BLaER1 (cell line): Measurements from ENCODE around the gene RILPL1.

Experiments used
- H3K27ac ChIP-seq: shearing (Covaris generic); formaldehyde crosslinking; 2 replicates; pipeline ENCODE4 v1.8.1; 2022
- H3K27me3 ChIP-seq: shearing (Covaris generic); formaldehyde crosslinking; 2 replicates; pipeline ENCODE4 v1.8.1; 2022
- H3K36me3 ChIP-seq: shearing (Covaris generic); formaldehyde crosslinking; 2 replicates; pipeline ENCODE4 v1.8.1; 2022
- H3K4me1 ChIP-seq: shearing (Covaris generic); formaldehyde crosslinking; 2 replicates; pipeline ENCODE4 v1.8.1; 2022
- H3K4me2 ChIP-seq: shearing (Covaris generic); formaldehyde crosslinking; 2 replicates; pipeline ENCODE4 v1.8.1; 2022
- H3K4me3 ChIP-seq: shearing (Covaris generic); formaldehyde crosslinking; 2 replicates; pipeline ENCODE4 v1.8.1; 2022
- H3K9ac ChIP-seq: shearing (Covaris generic); formaldehyde crosslinking; 2 replicates; pipeline ENCODE4 v1.8.1; 2022
- H3K9me3 ChIP-seq: shearing (Covaris generic); formaldehyde crosslinking; 2 replicates; pipeline ENCODE4 v1.8.1; 2022
- H4K20me1 ChIP-seq: shearing (Covaris generic); formaldehyde crosslinking; 2 replicates; pipeline ENCODE4 v1.8.1; 2022
- Cebpa-rat ChIP-seq: shearing (Covaris generic); IDR thresholded peaks from 2 replicates; pipeline ENCODE4 v1.8.1; 2022

Gene RILPL1

DNA sequence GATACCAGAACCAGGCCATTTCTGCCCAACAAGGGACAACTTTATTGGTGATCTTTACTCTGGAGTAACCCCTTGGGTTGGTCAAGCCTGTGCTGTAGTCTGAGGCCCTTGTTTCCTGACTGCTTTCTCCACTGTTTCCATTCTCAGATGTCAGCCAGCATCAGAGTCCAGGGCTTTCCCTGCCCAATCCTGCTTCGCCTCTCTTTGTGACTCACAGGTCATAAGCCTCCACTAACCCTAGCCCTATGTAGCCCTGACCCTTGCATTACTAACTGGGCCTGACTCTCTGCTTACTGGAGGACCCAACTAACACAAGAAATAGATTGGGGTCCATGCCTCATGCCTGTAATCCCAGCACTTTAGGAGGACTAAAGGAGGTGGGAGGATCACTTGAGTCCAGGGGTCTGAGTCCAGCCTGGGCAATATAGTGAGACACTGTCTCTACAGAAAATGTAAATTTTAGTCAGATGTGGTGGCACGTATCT, 84.2 kb downstream of the RILPL1 start:
- H3K9ac ChIP-seq, result no peak overlapping the region

DNA sequence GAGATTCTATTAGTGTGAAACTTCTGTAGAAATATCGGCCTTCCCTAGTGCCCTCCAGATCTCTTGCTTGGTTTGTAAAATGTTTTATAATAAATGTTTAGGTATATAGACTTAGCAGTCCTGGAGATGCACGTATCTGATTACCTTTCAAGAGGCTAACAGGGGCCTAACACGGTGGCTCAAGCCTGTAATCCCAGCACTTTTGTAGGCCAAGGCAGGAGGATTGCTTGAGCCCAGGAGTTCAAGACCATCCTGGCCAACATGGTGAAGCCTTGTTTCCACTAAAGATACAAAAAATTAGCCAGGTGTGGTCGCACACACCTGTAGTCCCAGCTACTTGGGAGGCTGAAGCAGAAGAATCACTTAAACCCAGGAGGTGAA, 87.2 kb downstream of the RILPL1 start:
- Histone ChIP-seq H3K4me3 (no peak overlapping the region), H3K27ac (no peak overlapping the region), H3K4me2 (peak overlapping the region; percentile 37; the same call in 1 of the 2 replicates), H3K9me3 (no peaks in the 10 kb centered on the region), H3K9ac (no peak overlapping the region), H4K20me1 (no peaks in the 10 kb centered on the region), H3K27me3 (no peaks in the 10 kb centered on the region), H3K36me3 (no peaks in the 10 kb centered on the region), H3K4me1 (peaks cover 27% of the 10 kb centered on the region)
- no peak for TF ChIP-seq Cebpa-rat

More for the DNA sequence above, 84.2 kb downstream of the RILPL1 start:
- Histone ChIP-seq H4K20me1 (no peaks in the 10 kb centered on the region), H3K4me3 (no peak overlapping the region), H3K4me1 (peaks cover 19% of the 10 kb centered on the region), H3K27me3 (no peaks in the 10 kb centered on the region), H3K9me3 (no peaks in the 10 kb centered on the region), H3K4me2 (no peak overlapping the region), H3K36me3 (no peaks in the 10 kb centered on the region), H3K27ac (no peak overlapping the region)
- no peak for TF ChIP-seq Cebpa-rat

DNA sequence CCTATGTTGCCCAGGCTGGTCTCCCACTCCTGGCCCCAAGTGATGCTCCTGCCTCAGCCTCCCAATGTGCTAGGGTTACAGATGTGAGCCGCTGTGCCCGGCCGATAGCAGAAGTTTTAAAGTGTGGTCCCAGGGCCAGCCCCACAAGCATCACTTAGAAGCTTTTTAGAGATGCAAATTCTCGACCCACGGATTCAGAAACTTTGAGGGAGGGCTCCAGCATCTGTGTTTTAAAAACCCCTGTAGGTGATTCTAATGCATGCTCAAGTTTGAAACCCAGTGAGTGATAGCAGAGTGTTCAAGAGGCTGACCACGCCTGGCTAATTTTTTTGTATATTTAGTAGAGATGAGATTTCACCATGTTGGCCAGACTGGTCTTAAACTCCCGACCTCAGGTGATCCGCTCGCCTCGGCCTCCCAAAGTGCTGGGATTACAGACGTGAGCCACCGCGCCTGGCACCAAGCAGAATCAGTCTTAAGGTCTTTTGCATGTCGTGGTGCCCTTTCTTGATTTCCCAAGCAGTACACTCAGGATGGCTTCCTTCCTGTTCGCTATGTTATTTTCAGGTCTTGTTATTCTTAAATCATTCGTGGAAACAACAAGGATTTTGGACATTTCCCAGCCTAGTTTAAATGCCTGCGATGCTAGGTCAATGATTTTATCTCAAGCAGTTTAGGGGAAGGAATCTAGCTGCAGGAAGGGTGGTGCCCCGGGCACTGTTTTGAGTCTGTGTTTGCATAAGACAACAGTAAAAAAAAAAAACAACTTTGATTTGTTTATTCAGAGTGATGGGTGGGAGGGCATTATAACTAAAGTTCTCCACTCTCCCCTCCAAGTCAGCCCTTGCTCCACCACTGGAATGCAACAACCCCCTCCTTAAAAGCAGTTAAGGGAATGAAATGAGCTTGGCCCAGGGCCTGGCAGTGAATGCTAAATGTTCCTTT, 87.9 kb downstream of the RILPL1 start:
- no peak overlapping the region for H3K27ac ChIP-seq
- peaks cover 27% of the 10 kb centered on the region for H3K4me1 ChIP-seq
- H3K4me3 ChIP-seq, result no peak overlapping the region
- 0 out of 2 replicates have a peak overlapping the region, but pooled peaks have one; percentile 38 for H3K9ac ChIP-seq
- peak overlapping the region; percentile 37 for H3K4me2 ChIP-seq
- TF ChIP-seq Cebpa-rat, result no peak
- no peaks in the 10 kb centered on the region for H3K27me3 ChIP-seq
- no peaks in the 10 kb centered on the region for H3K36me3 ChIP-seq
- no peaks in the 10 kb centered on the region for H3K9me3 ChIP-seq
- H4K20me1 ChIP-seq, result no peaks in the 10 kb centered on the region

DNA sequence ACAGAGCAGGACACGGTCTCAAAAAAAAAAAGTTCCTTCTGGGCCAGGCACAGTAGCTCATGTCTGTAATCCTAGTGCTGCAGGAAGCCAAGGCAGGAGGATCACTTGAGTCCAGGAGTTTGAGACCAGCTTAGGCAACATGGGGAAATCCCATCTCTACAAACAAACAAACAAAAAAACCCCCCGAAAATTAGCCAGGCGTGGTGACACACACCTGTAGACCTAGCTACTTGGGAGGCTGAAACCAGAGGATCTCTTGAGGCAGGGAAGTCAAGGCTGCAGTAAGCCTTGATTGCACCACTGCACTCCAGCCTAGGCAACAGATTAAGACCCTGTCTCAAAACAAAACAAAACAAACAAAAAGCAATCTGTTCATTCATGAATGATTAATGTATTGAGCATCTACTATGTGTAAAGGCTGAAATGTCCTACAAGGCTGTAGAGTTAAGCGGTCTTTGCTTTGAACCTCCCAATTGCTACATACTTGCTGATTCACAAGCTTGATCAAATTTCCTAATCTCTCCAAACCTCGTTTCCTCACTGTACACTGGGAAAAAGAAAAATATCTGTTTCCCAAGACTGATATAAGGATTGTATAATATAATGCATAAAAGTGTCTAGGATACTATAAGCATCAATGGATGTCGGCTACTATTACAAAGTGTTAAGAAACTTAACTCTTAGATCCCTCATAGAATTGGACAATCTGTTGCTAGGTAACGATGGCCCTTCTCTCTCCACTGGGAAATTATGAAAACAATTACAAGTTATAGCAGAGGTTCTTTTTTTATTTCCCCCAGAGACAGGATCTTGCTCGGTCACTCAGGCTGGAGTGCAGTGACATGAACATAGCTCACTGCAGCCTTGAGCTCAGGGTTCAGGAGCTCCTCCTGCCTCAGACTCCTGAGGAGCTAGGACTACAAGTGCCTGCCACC, 89.2 kb downstream of the RILPL1 start:
- Histone ChIP-seq H3K9ac (no peak overlapping the region), H3K4me1 (peaks cover 27% of the 10 kb centered on the region), H3K4me3 (no peak overlapping the region), H3K27me3 (no peaks in the 10 kb centered on the region), H3K9me3 (no peaks in the 10 kb centered on the region), H3K36me3 (no peaks in the 10 kb centered on the region), H3K4me2 (no peak overlapping the region), H3K27ac (no peak overlapping the region), H4K20me1 (no peaks in the 10 kb centered on the region)
- no peak for TF ChIP-seq Cebpa-rat

DNA sequence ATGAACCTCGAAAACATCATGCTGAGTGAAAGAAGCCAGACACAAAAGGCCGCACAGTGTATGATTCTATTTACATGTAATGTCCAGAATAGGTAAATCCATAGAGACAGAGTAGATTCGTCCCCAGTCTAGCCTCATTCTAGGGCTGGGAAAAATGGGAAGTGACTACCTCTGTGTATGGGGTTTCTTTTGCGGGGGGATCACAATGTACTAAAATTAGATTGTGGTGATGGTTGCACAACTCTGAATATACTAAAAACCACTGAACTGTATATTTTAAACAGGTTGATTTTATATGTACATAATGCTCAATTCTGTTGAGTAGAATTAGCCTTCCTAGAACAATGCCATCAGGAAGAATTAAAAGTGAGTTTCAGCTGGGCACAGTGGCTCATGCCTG, 90.7 kb downstream of the RILPL1 start:
- Histone ChIP-seq H3K4me2 (peak overlapping the region; percentile 24; the same call in 1 of the 2 replicates), H3K36me3 (no peaks in the 10 kb centered on the region), H3K4me3 (no peak overlapping the region), H3K27ac (no peak overlapping the region), H3K9ac (no peak overlapping the region), H3K9me3 (no peaks in the 10 kb centered on the region), H4K20me1 (no peaks in the 10 kb centered on the region), H3K27me3 (no peaks in the 10 kb centered on the region), H3K4me1 (peaks cover 22% of the 10 kb centered on the region)
- no peak for TF ChIP-seq Cebpa-rat

DNA sequence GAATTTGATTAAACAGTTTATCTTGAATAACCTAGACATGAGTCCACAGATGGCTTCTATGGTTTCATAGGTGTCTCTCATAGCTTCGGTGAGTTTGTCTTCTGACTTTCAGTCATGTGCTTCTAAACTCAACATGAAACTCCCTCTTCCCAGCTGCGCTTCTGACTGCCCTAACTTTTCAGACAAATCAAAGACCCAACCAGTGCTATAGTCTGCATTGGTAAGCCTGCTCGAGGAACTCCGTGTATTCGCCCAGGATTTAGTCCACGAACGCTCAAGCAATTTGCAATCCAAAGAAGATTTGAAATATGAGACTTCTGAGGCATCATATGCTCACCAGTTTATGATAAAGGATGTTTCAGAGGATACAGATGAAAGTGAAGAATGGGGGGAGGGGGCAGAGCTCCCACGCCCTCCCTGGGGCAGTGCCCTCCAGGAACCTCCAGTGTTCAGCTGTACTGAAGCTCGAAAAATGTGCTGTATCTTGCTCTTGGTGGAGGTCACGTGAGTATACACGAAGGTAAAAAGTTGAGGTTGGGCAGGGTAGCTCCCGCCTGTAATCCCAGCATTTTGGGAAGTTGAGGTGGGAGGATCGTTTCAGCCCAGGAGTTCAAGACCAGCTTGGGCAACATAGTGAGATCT, 91.9 kb downstream of the RILPL1 start:
- no peaks in the 10 kb centered on the region for H3K9me3 ChIP-seq
- H3K9ac ChIP-seq, result no peak overlapping the region
- H3K4me3 ChIP-seq, result no peak overlapping the region
- H3K36me3 ChIP-seq, result no peaks in the 10 kb centered on the region
- H3K4me2 ChIP-seq, result no peak overlapping the region
- no peak for TF ChIP-seq Cebpa-rat
- peaks cover 27% of the 10 kb centered on the region for H3K4me1 ChIP-seq
- no peaks in the 10 kb centered on the region for H3K27me3 ChIP-seq
- no peak overlapping the region for H3K27ac ChIP-seq
- no peaks in the 10 kb centered on the region for H4K20me1 ChIP-seq

DNA sequence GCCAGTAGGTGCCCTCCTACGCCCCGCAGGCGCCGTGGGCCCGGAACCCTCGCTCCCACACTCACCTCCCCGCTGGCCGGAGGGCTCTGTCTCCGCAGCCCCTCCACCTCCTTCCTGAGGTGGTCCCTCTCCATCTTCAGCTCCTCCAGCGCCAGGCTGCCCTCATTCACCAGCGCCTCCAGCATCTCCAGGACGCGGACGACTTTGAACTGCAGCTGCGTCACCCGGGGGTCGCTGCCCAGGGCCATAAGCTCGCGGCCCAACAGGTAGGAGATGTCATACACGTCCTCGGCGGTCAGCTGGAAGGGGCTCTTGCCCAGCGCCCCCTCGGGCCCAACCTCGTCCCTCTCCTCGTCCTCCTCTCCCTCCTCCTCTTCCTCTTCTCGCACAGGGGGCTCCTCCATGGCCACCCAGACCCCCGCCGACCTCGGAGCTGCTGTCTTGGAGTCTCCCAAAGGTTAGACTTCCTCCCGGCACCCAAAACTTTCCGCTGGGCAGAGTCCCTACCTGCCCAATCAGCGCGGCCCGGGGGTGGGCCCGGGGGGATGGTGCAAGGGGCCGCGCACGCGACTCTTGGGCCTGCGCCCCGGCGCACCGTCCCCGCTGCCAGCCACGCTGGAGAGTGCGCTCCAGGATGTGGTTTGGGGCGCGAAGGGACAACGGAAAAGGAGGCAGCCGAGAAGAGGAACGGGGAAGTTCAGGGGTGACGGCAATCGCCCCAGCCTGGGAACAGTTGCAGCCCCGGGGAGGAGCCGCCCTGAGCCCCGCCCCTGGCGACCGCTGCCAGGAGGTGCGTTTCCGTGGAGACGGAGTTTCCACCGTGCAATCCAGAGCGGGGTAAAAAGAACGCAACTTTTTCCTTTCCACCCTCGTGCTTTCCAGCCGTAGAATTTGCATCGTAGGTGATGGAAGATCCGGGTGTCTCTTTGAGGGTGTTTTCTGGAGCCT, 97.2 kb downstream of the RILPL1 start, which contains the start of gene RILPL2:
Gene RILPL2 (minus strand): TSS at position 668 of the 948 bp plus-strand sequence. CDS start 264 bp downstream, at position 404.
- Histone ChIP-seq H3K4me2 (peak within 1 kb of the TSS; percentile 90), H3K27ac (peak within 1 kb of the TSS; percentile 96), H3K36me3 (peaks cover 16% of the 10 kb centered on the region), H3K9ac (peak within 1 kb of the TSS; percentile 88), H3K27me3 (no peaks in the 10 kb centered on the region), H3K4me3 (peak within 1 kb of the TSS; percentile 94), H3K4me1 (peaks cover 46% of the 10 kb centered on the region), H4K20me1 (peaks cover 46% of the 10 kb centered on the region), H3K9me3 (no peaks in the 10 kb centered on the region)
- no peak for TF ChIP-seq Cebpa-rat

DNA sequence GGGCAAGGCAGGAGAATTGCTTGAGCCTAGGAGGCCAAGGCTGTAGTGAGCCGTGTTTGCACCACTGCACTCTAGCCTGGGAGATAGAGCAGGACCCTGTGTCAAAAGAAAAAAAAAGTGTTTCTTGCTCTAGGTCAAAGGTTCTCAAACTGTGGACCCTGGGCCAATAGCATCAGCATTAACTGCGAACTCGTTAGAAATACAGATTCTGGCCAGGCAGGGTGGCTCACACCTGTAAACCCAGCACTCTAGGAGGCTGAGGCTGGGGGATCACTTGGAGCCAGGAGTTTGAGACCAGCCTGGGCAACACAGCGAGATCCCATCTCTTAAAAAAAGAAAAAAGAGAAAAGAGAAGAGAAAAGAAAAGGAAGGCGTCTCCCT, 97.9 kb downstream of the RILPL1 start:
- H3K4me3 ChIP-seq, result peak overlapping the region; percentile 94
- no peak for TF ChIP-seq Cebpa-rat
- no peaks in the 10 kb centered on the region for H3K27me3 ChIP-seq
- H3K4me2 ChIP-seq, result peak overlapping the region; percentile 90
- peaks cover 46% of the 10 kb centered on the region for H3K4me1 ChIP-seq
- peak overlapping the region; percentile 96 for H3K27ac ChIP-seq
- H3K36me3 ChIP-seq, result peaks cover 22% of the 10 kb centered on the region
- peaks cover 53% of the 10 kb centered on the region for H4K20me1 ChIP-seq
- H3K9ac ChIP-seq, result peak overlapping the region; percentile 88
- no peaks in the 10 kb centered on the region for H3K9me3 ChIP-seq
